M059J (cell line): Measurements from ENCODE around the gene CD81. TPM values are rescaled to one million over a fixed set of nuclear protein-coding genes. Genes with fewer than 3 reads are reported as not detected.

ENCODE experiments used
- DNase-seq: peaks from one replicate; pipeline ENCODE4 v3.0.0-alpha.2; 2012; ENCODE audit warnings: low read depth
- total RNA-seq: library from RNA; depleted of rRNA; stranded (reverse); fragments of >200 nt; shearing (Covaris generic); gene quantifications from 2 replicates; pipeline ENCODE4 v1.2.3, GENCODE V29; 2014

Gene CD81
- total RNA-seq, 1 experiment from 2014 or later: 209 TPM

DNA sequence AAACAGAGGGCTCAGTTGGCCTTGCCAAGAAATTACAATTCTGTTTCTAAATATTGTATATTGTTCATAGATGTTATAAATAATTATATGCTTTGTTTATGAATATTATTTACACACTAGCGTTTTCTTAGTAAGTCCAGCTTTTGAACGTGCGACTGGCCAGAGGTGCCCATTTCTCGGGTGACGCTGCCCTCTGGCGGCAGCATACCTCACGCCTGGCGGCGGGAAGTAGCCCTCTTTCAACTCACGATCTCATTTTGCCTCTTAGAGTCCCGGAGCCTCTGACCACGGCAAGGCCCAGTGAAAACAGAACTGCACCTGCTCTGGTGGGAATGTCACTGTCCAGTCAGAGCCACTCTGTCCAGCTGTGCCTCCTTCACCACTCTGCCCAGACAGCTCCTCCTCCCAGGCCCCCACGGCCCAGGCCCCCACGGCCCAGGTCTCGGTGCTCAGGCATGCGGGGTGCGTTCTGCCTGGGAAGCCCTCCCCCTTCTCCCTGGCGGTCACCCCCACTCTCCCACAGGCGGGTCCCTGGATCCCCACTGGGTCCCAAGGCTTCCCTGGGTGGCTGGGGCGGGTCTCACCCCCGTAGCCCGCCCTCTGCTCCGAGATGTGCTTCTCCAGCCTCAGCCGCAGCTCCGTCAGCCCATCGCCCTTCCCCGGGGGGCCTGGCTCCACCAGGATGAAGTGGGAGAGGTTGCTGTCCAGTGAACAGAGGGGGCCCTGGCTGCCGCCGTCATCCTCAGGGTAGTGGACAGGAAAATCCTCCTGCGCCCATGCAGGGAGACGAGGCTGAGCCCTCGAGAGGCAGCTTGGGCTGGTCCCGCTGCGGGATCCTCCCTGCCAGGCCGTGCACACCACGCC is 42.8 kb downstream of the CD81 start:
- DNase-seq: peak; percentile 64

DNA sequence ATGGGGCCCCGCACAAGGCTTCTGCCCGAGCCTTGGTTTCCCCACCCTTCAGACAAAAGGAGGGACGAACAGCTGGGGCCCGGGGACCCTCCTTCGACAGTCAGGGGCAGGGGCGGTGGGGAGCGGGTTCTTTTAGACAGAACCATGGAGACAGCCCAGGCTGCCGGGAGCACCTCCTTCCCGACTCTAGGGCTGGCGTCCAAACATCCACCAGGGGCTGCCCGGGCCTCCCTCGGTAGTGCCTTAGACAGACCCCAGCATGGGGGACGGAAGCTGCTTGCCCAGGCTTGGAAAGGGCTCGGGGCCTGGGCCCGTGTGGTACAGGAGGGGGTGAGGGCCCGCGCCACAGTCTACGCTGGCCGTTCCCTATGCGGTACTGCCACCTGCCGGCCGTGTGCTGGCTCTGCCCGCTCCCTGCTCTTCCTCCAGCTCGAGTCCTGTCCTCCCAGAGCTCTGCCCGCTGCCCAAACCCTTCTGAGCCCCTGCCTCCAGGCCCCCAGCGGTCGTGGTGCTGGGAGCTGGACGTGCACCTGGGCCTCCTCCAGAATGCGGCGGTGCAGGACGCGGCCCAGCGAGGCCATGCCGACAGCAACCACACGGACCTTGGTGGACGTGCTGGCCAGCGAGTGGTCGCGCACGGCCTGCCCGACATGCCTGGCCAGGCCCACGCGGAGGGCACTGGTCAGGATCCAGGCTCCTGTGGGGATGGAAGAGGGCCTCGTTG is 43.6 kb downstream of the CD81 start:
- peak; percentile 62 for DNase-seq

DNA sequence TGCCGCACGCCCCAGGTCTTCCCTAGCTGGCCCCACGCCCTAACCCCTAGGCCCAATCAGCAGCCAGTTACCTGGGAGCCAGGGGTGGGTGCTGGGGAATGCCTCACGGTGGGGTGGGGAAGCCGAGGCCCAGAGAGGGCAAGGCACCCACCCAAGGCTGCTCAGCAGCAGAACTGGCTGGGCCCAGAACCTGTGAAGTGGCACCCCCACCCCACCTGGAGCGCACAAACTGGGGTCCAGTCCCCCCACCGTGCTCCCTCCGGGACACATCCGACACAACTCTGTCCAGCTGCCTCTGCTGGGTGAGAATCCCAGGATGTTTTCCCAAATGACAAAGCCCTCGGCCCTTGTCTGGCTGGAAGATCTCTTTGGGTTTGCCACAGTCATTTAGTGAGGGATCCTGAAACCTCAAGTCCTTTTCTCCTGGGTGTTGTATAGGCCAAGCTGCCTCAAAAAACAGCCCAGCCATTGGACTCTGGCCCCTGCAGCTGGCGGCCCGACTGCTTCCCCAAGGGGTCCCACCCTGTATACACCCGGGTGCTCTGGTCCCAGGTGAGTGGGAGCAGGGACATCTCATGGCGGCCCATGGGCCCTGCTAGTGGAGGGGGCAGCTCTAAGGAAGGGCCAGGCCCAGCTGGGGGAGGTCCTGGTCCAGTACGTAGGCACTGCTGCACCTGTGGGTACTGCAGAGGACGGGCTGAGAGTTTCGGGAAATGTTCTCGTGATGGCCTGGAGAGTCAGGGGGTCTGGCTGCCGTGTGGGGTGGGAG is 44.3 kb downstream of the CD81 start:
- no peak for DNase-seq

DNA sequence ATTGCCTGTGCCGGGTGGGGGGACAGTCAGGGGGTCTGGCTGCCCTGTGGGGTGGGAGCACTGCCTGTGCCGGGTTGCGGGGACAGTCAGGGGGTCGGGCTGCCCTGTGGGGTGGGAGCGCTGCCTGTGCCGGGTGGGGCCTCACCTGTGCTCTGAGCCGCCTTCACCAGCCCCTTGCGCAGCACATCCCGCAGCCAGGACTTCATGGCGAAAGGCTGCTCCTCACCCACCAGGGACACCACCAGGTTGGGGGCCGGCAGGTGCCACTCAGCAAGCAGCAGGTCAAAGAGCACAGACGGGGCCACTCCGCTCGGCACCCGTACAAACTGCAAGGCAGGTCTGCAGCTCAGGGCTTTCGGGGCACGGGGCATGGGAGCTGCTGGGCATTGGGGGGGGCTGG is 44.9 kb downstream of the CD81 start:
- no peak for DNase-seq

DNA sequence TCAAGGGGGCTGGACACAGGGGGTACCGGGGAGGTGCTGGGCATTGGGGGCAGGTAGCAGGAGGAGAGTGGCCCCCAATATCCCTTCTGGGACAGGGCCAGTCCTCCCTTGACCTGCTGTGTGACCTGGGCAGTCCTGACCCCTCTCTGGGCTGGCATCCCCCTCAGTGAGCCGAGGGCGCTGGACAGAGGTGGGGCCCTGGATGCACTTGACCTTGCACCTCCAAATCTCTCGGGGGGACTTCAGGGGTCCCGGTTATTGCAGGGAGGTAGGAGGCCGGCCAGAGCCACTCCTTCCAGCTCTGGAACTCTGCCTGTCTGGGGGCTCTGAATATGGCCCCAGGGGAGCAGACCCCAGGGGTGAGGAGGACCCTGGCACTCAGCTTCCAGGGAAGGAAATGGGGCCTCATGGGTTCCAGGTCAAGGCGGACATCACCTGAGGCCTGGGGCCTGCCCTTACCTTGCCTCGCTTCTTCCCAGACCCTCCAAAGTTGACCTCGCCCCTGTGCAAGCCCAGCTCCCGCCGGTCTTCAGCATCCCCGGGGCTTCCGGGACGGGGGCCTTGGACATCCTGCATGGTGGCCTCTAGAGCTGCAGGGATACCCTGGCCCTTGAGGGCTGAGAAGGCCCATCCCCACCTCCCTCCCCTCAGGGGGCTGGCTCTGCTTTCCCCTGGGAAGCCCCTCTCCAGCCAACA is 45.5 kb downstream of the CD81 start:
- no peak for DNase-seq

DNA sequence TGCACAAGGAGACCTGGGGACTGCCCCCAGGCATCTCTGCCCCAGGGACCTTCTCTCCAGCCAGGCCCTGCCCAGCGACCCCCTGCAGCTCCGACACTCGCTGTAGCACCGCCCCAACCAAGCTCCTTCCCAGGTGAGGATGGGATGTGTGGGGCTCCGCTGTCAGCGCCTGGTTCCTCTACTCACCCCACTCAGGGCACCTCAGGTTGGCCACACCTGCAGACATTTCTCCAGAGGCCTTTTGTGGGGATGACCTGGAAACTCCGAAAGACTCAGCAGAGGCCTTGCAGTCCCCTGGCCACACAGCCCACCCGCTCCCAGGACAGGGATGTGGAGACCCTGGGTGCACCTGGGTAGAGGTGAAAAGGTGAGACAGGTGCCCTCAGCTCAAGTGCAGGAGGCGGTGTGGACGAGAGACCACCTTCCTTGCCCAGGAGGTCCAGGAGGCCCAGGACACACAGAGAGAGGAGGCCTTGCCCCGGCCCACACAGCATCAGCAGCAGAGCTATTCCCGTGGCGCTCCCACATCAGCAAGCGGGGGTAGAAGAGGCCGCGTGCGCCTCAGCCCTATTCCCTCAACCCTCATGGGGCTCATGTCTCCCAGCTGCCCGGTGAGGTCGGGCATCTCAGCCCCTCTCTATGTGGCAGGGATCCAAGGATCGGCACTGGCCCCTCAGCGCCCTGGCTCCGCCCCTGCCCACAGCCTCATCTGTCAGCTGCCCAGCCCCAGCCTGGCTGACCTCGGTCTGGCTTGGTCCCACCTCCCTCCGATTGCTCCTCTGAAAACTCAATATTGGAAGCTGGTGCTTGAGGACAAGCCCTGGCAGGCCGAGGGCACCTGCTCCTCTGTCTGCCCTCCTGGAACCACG is 46.3 kb downstream of the CD81 start:
- no peak for DNase-seq

DNA sequence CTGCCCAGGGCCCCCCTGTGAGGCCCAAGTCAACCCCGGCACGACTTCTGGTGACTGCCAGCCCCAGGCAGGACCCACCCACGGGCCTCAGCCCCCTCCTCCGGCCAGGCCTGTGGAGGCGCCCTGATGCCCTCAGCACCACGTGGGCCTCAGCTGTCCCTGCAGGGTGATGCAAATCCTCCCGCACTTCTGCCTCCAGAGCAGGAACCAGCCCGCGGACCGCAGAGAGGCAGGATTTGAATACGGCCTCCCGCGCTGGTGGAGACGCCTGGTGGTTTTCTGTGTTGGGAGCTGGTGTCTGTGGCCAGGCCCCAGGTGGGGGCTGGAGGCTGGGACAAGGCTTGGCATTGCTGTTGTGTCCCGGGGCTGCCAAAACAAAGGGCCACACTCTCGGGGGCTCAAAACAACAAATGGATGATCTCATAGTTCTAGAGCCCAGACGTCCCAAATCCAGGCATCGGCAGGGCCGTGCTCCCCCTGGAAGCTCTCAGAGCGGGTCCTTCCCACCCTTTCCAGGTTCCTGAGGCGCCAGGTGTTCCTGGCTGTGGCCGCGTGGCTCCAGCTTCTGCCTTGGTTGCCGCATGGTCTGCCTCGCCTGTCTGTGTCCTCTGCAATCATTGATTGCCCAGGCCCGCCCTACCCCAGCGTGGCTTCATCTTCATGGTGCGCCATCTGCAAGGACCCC is 47.8 kb downstream of the CD81 start:
- no peak for DNase-seq

DNA sequence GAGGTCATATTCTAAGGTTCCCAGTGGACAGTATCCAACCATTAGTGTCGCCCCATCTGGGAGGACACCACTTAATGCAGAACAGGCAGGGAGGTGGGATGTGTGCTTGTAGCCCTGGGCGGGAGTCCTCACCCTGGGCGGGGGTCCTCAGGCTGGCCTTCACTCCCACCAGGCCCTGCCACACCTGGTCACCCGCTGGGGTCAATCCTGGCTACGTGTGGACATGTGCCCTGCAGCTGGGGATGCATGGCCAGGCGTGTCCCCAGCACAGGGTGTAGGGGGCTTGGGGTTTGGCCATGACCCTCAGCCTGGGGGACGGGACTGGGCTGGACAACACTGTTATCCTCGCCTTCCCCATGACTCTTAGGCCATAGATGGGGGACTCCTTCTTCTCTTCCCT is 48.4 kb downstream of the CD81 start:
- DNase-seq: no peak

DNA sequence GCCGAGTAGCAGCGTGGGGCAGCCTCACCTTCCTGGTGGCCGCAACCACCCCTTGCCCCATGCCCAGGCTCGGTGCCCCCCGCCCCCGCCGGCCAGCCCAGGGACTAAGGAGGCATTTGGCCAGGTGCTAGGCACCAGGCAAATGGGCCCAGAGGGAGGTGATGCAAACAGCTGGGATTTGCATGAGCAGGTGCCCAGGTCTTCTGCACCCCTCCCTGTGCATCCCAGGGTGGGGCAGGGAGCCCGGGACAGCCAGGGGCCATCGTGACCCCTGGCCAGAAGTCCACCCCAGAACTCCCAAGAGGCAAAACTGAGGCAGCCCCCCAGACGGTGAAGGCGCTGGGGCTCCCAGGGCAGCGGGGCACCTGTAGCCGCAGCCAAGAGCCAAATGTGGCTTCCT is 49.1 kb downstream of the CD81 start:
- DNase-seq: no peak

DNA sequence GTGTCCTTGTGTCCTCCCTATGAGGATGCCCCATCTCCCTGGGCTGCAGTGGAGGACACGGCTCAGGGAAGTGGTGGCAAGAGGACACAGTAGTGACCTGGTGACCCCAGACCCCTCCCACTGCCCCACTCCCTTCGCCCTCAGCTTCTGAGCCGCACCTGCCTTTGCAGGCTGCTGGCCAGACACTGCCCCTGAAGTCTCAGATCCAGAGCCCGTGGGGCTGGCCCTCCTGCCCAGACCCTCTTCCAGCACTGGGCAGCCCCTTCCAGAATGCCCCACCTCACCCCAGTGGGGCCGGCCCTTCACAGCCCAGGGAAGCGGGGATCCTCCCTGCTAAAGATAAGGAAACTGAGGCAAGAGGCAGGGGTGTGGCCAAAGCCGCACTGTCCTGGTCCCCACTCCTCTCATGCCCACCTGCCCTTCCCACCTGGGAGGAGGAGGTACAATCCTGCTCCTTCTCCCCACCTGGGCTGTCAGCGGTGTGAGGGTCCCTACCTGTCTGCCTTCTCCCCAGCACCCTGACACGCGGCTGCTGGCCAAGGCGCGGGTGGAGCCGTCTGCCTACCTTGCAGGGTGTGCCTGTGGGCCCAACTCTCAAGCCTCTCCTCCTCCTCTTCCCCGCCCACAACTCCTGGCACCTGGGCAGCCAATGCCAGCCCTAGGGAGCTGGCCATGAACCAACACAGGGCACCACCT is 49.9 kb downstream of the CD81 start:
- DNase-seq: no peak

DNA sequence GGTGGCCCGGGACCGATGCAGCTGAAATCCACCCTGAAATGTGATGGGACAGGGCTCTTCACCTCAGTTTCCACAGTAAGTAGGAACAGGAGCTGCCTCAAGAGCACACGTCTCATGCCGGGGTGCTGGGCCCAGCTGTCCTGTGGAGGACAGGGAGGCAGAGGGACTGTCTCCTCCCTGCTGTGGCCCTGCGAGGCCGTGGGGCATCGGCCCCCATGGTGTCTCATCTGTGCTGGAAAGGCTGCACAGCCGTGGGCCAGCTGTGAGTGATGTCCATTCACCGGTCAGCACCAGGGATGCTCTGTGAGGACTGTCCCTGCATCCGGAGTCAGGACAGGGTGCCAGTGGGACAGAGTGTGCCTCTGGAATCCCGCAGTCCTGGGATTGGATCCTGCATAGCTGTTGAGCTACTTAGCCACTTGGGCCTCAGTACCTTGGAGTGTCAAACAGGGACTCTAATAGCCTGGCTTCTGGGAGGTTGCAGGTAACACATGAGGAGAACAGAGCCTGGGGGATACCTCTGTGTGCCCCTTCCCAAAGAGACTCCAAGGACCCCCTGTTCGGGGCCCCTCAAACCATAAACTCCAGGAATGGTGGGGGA is 50.7 kb downstream of the CD81 start:
- DNase-seq: no peak

DNA sequence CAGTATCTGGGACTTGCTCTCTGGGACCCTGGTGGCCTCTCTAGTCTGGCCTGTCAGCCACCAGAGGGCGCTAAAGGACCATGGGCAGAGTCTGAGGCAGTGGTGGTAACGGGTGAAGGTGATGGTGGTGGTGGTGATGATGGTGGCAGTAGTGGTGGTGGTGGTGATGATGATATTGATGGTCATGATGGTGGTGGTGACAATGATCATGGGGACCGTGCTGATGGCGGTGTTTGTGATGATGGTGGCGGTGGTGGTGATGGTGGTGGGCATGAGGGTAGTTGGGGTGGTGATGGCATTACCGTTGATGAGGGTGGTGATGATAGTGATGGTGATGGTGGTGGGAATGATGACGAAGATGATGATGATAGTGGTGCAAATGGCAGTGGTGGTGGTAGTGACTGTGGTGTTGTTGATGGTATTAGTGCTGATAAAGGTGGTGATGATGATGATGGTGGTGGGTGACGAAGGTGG is 51.2 kb downstream of the CD81 start:
- peak; percentile 42 for DNase-seq

DNA sequence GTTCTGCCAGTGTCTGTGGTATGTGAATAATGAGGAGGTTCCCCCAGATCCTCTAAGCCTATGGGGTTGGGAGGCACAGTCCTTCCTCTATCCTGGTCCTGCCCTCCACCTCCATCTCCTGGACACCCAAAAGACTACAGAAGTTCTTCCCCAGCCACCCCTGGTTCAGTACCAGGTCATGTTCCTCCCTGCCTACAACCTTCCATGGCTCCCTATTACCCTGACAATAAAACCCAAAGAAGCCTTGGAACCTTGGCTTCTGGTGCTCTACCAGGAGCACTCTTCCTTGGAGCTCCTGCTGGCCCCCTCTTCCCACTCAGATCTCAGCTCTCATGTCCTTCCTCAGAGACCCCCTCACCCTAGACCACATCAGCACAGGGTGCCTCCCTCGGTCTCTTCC is 54.3 kb downstream of the CD81 start:
- no peak for DNase-seq

DNA sequence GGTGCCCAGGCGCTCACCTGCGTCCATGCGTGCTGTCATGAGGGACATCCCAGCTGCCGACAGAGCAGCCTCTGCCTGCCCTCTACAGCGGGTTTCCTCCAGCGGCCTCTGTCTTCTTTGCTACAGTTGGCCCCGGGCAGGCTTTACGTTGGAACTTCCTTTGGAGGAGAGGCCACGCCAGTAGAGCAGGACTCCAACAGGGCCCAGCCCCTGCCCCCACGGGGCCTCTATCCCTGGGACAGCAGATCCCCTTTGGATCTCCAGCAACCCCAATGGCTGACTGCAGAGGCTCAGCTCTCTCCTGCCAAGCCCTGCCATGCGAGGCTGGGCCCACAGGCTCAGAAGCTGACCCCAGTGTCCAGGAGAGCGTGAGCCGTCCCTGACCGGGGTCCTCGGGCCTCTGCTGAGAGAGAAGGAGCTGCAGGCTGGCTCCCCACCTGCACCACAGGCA is 55.1 kb downstream of the CD81 start:
- DNase-seq: no peak

DNA sequence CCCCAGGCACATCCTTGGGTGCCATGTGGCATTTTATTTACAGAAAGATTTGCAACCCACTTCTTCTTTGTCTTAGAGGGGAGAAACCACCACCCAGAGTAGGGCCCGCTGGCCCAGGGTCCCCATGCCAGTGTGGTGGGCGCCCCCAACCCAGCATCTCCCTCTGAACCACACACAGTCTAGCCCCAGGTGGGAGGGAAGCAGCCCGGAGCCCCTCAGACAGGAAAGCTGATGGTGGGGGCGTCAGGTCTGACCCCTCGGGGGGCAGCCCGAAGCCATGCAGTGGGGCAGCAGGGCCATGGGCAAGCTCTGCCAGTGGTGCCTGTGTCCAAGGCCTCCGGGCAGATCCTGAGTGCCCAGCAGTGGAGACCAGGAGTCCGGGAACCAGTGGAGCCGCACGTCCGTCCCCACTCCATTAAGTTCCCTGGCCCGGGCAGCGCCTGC is 55.5 kb downstream of the CD81 start:
- DNase-seq: no peak

DNA sequence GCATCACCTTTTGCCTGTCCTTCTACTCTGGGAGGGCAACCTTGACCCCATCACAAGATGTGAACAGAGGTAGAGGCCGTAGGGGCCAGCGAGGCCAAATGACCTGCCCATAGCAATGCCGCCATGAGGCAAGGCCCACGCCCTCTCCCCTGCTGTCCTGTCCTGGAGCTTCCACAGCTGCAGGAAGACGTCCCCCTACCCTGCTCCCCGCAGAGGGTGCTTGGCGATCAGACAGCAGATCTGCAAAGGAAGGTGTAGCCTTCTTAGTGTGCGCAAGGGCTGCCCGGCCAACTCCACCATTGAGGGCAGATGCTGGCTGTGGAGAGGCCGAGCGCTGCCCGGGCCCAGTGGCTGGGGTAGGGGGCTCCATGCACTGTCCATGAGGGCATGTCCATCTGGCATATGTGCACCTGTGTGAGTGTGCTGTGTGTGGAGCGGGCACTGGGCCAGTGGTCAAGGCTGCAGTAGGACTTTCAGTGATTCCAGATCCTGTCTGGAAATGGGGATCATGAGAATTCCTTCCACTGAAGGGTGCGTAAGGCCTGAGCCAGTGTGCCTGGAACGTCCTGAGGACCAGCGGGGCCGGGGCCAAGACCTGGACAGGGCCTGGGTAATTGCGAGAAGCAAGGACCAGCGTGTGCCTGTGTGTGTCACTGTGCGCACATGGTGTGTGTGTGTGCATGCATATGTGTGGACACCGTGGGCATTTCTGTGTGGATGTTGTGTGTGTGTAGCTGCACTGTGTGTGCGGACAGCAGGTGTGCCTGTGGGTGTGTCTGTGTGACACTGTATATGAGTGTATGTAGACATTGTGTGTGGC is 56.2 kb downstream of the CD81 start:
- DNase-seq: no peak

DNA sequence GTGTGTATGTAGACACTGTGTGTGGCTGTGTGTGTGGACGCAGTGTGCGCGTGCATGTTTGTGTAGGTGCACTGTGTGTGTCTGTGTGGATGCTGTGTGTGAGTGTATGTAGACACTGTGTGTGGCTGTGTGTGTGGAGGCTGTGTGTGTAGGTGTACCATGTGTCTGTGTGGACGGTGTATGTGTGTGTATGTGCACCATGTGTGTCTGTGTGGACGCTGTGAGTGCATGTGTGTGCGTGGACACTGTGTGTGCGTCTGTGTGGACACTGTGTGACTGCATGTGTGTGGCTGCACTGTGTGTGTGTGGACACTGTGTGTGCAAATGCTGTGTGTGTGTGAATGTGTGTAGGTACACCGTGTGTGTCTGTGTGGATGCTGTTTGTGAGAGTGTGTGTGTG is 56.9 kb downstream of the CD81 start:
- DNase-seq: no peak
